SK-N-SH (cell line): ENCODE measurements around the gene GAS7.

Experiments used
- CTCF ChIP-seq: fragments of 200-600 bp; sonication (generic); IDR thresholded peaks from 2 replicates; pipeline ENCODE4 v1.6.1; 2017; ENCODE audit warnings: antibody characterized with exemption, mild to moderate bottlenecking, moderate library complexity
- EP300 ChIP-seq, 2 experiments: IDR thresholded peaks; 2 replicates each; pipeline versions ENCODE4 v1.4.0 to v1.6.1; 2012; ENCODE audit warnings: borderline replicate concordance in 1 of 2, low read depth in 1 of 2, low read length in 1 of 2
- NRF1 ChIP-seq: IDR thresholded peaks from 2 replicates; pipeline ENCODE4 v1.6.1; 2012; ENCODE audit warnings: low read depth, mild to moderate bottlenecking, low read length
- POLR2AphosphoS5 ChIP-seq: IDR thresholded peaks from 2 replicates; pipeline ENCODE4 v1.6.1; 2012; ENCODE audit warnings: low read depth, low read length

GRCh38 chr17:9897372-9897968 is 300.9 kb downstream of the GAS7 start:
- TF ChIP-seq CTCF (no peak), NRF1 (no peak), POLR2AphosphoS5 (no peak), EP300 (IDR thresholded peaks at IDR 0.05; ENCODE audit: borderline replicate concordance in 1 of 2, low read depth in 1 of 2, low read length in 1 of 2) (no peak)
